ENCODE measurements around the gene CYP39A1. TPM values are rescaled to one million over a fixed set of nuclear protein-coding genes. Genes with fewer than 3 reads are reported as not detected.

CYP39A1 gene
- total RNA-seq, 1 donor from 2014 or later = 5.4 TPM

DNA sequence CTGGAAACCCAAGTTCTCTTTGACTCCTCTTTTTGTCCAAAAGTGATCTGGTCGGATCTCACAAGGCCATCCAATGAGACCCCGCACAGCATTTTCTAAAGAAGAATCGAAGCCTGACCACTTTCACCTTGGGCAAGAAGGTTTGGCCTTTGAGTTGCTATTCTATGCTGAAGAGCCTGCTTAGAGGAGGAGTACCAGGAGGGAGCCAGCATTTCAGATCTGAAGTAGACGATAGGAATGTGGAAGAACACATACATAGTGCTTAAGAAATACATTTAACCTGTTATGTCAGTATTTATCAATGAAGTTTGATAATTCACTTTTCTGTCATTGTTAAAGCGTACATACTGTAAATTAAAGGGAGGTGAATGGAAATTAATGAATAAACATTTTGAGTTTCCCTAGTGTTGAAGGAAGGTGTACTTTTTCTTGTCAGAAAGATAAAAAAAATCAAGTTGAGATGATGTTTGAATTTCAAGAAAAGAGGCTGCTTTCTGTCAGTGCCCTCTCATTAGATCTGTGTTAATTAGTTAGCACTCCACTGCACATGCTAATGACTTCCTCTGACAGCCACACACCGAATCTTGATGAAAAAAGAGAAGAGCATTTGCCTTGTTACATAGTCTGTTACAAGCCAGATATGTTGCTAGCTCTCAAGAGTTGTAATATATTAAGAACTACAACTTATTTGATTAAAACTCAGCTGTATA lies 24.1 kb upstream of the CYP39A1 start:
- no peaks in the 10 kb centered on the region for H3K4me1 ChIP-seq
- H3K27ac ChIP-seq (replicated peaks) = no peak overlapping the region
- H3K9me3 ChIP-seq (replicated peaks) = no peaks in the 10 kb centered on the region
- no peaks in the 10 kb centered on the region for H3K27me3 ChIP-seq (ENCODE audit: low read depth)
- TF ChIP-seq, protein P1, sequence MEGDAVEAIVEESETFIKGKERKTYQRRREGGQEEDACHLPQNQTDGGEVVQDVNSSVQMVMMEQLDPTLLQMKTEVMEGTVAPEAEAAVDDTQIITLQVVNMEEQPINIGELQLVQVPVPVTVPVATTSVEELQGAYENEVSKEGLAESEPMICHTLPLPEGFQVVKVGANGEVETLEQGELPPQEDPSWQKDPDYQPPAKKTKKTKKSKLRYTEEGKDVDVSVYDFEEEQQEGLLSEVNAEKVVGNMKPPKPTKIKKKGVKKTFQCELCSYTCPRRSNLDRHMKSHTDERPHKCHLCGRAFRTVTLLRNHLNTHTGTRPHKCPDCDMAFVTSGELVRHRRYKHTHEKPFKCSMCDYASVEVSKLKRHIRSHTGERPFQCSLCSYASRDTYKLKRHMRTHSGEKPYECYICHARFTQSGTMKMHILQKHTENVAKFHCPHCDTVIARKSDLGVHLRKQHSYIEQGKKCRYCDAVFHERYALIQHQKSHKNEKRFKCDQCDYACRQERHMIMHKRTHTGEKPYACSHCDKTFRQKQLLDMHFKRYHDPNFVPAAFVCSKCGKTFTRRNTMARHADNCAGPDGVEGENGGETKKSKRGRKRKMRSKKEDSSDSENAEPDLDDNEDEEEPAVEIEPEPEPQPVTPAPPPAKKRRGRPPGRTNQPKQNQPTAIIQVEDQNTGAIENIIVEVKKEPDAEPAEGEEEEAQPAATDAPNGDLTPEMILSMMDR (IDR thresholded peaks at IDR 0.05; ENCODE audit: borderline replicate concordance) = no peak
- DNase-seq = no peak
- no peak overlapping the region for H3K4me3 ChIP-seq
- intact Hi-C loops (cut with micrococcal nuclease) = no loop called here
- peaks cover 39% of the 10 kb centered on the region for H3K36me3 ChIP-seq

DNA sequence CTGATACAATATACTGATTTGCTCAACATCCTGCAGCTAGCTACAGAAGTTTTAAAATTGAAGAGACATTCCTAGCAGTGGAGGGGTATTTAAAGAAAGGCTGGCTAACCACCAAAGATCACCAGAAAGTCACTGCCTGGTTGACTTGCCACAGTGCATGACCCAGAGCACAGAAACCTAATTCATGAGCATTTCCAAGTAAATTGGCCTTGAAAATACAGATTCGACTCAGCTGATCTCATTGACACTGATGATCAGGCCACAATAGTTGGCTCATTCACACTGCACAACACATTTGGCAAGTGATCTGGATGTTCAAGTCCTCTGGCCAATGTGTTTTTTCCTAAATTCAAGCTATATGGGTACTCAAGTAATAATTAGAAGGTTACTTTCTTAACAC lies 21.8 kb upstream of the CYP39A1 start:
- Histone ChIP-seq H3K4me3 (no peak overlapping the region), H3K9me3 (replicated peaks) (no peaks in the 10 kb centered on the region), H3K27ac (replicated peaks) (no peak overlapping the region), H3K4me1 (no peaks in the 10 kb centered on the region), H3K36me3 (peaks cover 53% of the 10 kb centered on the region), H3K27me3 (ENCODE audit: low read depth) (no peaks in the 10 kb centered on the region)
- DNase-seq = no peak
- TF ChIP-seq, protein P1 (IDR thresholded peaks at IDR 0.05; ENCODE audit: borderline replicate concordance) = no peak
- intact Hi-C loops (cut with micrococcal nuclease) = no loop called here

DNA sequence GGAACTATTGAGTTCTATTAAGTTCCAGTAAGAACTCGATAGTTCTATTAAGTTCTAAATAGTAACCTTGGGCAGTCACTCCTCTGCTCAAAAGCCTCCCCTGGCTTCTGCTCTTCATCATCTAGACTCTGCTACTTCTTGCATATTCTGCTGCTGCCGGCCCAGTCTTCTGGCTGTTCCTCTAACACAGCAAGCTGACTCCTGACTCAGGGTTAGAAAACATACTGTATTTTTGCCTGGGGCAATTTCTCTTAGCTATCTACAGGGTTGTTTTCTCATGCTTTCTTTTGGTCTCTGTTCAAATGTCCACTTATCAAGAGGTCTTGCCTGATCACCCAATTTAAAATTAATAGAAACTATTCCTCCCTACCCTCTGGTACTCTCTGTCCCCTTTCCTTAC lies 14.8 kb upstream of the CYP39A1 start:
- Histone ChIP-seq H3K4me3 (no peak overlapping the region), H3K4me1 (no peaks in the 10 kb centered on the region), H3K36me3 (peaks cover 50% of the 10 kb centered on the region), H3K27me3 (ENCODE audit: low read depth) (no peaks in the 10 kb centered on the region), H3K9me3 (replicated peaks) (no peaks in the 10 kb centered on the region), H3K27ac (replicated peaks) (no peak overlapping the region)
- no peak for DNase-seq
- TF ChIP-seq, protein P1 (IDR thresholded peaks at IDR 0.05; ENCODE audit: borderline replicate concordance) = no peak
- intact Hi-C loops (cut with micrococcal nuclease) = no loop called here

DNA sequence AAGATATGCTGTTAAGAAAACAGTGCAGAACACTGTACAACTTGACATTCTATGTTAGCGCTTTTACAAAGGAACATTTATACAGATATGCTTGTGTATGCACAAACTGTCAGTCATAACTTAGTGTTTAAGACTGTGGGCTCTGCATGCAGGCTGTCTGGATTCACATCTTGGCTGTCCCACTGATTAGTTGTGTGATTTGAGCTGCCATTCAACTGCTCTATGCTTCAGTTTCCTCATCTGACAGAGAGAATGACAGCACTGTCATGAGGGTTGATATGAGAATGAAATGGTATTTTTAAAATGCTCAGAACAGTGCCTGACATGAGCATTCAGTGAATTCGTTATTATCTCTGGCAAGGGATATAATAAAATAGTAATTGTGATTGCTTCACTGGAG lies 8.9 kb upstream of the CYP39A1 start:
- no peak for DNase-seq
- Histone ChIP-seq H3K36me3 (peaks cover 28% of the 10 kb centered on the region), H3K27me3 (ENCODE audit: low read depth) (no peaks in the 10 kb centered on the region), H3K4me1 (peaks cover 3% of the 10 kb centered on the region), H3K9me3 (replicated peaks) (no peaks in the 10 kb centered on the region), H3K27ac (replicated peaks) (no peak overlapping the region), H3K4me3 (no peak overlapping the region)
- TF ChIP-seq, protein P1 (IDR thresholded peaks at IDR 0.05; ENCODE audit: borderline replicate concordance) = no peak
- intact Hi-C loops (cut with micrococcal nuclease) = no loop called here

DNA sequence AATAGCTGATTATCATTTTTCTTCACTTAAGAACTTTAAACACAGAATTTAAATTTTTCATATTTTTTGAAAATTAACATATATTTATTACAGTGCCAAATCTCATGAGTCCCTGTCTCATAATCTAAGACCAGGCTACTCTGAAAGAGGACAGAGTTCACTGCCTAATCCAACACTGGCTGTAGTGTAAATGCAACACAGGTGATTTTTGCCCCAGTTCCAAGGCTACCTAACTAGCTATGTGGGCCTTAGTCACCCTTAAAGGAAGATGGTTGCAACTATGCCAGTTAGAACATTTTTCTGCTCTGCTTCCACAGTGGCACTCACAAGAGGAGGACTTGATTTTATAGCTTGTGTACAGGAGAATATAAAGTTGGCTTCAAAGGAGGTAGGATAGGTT lies 5.0 kb upstream of the CYP39A1 start:
- Histone ChIP-seq H3K27ac (replicated peaks) (no peak overlapping the region), H3K36me3 (peaks cover 26% of the 10 kb centered on the region), H3K27me3 (ENCODE audit: low read depth) (no peaks in the 10 kb centered on the region), H3K9me3 (replicated peaks) (no peaks in the 10 kb centered on the region), H3K4me1 (peaks cover 21% of the 10 kb centered on the region), H3K4me3 (no peak overlapping the region)
- TF ChIP-seq, protein P1 (IDR thresholded peaks at IDR 0.05; ENCODE audit: borderline replicate concordance) = no peak
- intact Hi-C loops (cut with micrococcal nuclease) = no loop called here
- no peak for DNase-seq

Data from left ventricle myocardium inferior (tissue), 1 donor.